HG03575 (cell line): ENCODE results near the gene MCAM.

Source experiments
- ATAC-seq: cut with Tn5 transposase; IDR thresholded peaks from one replicate; pipeline ENCODE4 v1.9.1; 2021; ENCODE audit not compliant: unreplicated experiment, insufficient number of reproducible peaks, low FRiP score; ENCODE audit errors: extremely low read depth

Gene MCAM

DNA sequence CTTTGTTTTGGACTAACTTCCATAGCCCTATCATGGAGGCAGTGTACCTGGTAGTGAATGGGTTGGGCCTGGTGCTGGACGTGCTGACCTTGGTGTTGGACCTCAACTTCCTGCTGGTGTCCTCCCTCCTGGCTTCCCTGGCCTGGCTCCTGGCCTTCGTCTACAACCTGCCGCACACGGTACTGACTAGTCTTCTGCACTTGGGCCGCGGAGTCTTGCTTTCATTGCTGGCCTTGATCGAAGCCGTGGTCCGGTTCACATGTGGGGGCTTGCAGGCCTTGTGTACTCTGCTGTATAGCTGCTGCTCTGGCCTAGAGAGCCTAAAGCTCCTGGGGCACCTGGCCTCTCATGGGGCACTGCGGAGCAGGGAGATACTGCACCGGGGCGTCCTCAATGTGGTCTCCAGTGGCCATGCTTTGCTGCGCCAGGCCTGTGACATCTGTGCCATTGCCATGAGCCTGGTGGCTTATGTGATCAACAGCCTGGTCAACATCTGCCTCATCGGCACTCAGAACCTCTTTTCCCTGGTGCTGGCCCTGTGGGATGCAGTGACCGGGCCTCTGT is 18.2 kb upstream of the MCAM start:
- ATAC-seq: no peak

DNA sequence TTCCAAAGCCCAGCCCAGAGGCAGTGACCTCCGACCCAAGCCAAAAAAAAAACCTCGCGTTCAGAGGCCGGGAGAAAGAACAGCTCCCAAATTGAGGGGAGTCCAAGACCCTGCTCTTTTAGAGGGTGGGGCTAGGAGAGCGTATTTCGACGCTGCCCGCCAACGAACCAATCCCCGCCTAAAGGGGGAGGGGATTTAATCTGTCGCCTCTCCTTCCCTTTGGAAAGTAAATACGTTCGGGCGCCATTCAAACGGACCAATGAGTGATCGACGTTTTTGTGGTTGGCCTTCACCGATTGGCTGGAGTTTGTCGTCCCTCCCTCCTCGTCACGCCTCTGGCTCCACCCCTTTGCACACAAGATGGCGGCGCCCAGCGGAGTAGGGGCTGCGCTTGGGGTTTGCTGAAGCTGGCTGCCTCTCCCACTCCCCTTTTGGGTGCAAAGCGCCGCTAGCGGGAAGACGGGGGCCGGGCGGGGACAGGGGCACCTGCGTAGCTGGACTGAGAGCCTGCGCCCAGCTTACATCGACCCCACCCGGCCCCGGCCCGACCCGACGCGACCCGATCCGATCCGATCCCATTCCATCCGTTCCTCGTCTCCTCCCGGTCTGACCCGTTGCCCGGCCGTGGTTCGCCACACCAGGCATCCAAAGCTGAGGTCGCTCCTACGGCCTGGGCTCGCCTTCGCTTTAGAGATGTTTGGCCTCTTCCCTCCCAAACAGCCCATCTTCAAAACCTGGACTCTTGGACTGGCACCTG is 17.4 kb upstream of the MCAM start, which contains the start of gene RNF26:
Gene RNF26, plus strand, starts transcription at position 354 of the 757 bp plus-strand sequence. CDS start 596 bp downstream, outside the sequence.
- peak; percentile 72 for ATAC-seq

DNA sequence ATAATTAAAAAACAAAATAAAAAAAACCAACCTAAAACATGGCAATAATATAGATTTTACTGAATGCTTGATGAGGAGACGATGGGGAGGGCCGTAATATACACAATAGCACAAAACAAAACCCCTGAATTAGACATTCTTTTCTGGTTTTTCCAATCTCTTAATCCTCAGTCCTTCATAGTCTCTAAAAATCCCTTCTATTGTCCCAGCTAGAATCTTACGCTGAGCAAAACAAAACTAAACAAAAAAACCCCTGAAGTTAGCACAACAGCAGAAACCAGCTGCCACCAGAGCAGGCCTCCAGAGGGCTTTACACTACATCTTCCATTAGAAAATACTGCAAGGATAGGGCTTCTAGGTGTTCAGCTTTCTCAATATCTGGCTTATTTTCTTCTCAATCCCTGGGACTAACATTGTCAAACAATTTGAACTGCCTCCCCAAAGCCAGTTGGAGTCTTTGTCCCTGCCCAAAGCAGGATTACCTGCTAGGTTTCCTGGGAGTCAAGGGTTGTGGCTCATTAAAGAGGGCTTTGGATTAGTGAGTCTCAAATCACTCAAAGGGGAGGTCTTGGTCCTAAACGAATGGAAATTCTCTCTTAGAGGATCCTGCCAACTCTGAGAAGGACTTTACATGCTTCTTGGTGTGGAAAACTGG is 15.3 kb upstream of the MCAM start:
- no peak for ATAC-seq

GRCh38 chr11:119330237-119330636 is 13.3 kb upstream of the MCAM start:
- ATAC-seq: no peak

DNA sequence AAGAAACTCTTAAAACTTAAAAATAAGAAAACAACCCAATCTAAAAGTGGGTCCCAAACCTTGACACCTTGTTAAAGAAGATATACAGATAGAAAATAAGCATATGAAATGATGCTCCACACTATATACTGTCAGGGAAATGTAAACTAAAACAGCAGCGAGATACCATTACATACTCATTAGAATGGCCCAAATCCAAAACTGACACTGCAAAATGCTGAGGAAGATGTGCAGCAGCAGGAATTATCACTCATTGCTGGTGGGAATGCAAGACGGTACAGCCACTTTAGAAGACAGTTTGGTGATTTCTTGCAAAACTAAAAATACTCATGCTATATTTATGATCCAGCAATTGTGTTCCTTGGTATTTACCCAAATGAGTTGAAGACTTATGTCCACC is 12.4 kb upstream of the MCAM start:
- ATAC-seq: no peak

GRCh38 chr11:119324189-119324588 is 7.3 kb upstream of the MCAM start:
- no peak for ATAC-seq

DNA sequence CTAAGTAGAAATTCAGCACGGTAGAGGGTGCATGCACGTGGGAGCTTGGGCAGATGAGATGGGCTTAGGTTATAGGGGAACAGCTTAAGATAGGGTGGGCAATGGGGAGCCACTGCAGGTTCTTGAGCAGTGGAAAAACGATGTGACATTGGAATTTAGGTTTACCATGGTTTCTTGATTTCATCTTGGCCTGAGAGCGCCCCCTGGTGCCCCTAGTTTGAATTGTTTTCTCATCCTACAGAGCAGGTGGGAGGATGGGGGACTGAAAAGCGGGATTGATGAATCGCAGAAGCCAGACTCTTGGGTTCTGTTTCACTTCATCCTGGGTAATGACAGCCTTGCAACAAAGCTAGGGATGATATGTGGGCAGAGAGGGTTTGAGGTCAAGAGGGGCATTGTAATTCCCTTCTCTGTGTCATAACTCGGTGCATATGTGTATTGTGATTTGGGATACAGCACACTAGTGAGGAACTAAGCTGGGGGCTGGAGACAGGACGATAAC is 6.7 kb upstream of the MCAM start:
- no peak for ATAC-seq

DNA sequence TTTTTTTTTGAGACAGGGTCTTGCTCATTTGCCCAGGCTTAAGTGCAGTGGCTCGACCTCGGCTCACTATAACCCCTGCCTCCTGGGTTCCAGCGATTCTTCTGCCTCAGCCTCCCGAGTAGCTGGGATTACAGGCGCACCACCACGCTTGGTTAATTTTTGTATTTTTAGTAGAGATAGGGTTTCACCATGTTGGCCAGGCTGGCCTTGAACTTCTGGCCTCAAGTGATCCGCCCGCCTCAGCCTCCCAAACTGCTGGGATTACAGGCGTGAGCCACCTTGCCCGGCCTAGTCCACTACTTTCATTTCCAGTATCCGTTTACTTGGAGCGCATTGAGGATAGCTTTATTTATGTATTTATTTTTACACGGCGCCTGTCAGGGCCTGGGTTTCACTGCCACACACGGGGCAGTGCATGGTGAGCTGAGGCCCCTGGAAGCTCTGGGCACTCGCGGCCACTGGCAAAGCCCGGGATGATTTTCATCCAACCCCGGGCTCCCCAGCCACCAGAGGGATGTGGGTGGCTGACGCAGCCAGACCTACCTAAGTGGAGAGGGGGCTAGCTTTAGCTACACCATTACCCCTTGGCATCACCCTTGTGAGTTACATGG is 6.1 kb upstream of the MCAM start:
- ATAC-seq: no peak

- ATAC-seq: no peak
These were observed 5.4 kb upstream of the MCAM start for GRCh38 chr11:119322360-119322739.

DNA sequence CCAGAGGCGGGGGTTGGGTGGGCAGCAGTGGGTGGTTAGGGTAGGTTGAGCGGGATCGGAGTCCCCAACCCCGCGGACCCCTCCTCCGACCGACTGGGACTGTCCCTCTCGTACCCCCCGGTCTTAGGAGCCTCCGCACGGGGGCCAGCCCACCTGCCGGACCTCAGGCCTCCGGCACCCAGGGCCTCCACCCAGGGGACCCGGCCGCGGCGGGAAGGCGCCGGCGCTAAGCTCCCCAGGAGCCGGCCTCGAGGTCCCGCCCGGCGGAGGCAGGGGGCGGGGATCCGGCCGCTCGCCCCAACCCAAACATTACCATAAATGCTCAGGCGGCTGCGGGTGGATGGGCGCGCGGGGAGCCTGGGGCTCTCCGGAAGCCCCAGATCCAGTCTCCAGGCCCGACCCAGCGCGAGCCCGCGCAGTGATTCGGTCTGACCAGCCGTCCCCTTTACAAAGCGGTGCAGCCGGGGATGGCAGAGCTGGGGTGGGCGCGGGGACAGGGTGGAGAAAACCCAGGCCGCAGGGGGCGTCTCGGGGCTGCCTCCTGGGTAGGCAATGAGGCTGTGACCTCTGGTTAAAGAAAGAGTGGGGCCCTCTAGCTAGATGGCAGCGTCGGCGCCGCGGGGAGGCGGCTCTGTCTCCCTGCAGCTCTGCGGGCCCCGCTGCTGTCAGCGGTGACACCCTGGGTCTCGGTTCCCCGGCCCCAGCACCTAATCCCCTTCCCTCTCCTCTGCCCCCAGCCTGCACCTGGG is 4.0 kb upstream of the MCAM start:
- no peak for ATAC-seq

DNA sequence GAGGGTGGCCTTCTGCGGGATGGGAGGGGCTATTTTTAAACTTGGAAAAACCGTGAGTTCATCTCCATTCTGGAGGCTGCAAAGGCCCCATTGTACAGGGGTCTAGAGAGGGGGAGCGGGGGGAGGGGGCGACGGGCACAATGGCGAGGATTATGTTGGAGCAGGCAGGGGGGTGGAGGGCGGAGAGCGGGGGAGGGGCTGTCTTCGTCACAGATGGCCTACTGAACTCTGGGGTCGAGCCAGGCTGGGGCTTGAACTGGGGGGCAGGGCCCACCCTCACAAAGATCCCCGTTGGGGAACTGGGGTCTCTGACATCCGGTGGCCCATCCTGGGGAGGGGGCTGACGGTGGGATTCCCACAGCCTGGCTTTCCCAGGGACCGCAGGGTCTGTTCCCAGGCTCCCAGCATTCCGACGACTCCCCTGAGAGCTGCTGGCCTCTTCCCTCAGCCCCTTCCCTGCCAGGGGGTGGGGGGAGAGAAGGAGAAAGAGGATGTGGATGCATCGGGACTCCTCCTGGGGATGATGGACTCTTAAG is 3.4 kb upstream of the MCAM start:
- ATAC-seq: no peak

DNA sequence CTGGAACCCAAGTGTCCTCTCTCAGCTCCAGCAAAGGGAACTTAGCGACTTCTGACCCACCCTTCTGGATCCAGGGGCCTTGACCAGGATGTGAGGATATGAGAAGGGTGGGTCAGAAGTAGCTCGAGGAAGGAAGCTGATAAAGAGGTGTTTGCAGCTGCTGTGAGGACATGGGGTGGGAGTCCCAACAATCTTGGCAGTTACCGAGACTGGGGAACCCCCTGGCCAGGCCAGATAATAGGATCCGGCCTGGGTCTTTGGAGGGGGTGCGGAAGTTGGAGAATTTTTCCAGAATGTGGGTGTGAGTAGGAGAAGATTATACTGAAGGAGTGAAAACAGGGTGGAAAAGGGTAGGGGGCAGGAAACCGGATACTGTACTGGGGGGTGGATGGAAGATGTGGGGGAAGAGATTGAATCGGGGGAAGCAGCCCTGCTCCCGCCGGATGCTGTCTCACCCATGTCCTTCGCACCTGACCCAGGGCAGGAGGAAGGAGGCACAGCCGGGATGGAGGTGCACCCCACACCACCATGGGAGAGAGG is 2.8 kb upstream of the MCAM start:
- no peak for ATAC-seq

- no peak for ATAC-seq
These were observed 2.3 kb upstream of the MCAM start for GRCh38 chr11:119319136-119319699.

GRCh38 chr11:119318240-119319135 is 1.6 kb upstream of the MCAM start:
- ATAC-seq: no peak

DNA sequence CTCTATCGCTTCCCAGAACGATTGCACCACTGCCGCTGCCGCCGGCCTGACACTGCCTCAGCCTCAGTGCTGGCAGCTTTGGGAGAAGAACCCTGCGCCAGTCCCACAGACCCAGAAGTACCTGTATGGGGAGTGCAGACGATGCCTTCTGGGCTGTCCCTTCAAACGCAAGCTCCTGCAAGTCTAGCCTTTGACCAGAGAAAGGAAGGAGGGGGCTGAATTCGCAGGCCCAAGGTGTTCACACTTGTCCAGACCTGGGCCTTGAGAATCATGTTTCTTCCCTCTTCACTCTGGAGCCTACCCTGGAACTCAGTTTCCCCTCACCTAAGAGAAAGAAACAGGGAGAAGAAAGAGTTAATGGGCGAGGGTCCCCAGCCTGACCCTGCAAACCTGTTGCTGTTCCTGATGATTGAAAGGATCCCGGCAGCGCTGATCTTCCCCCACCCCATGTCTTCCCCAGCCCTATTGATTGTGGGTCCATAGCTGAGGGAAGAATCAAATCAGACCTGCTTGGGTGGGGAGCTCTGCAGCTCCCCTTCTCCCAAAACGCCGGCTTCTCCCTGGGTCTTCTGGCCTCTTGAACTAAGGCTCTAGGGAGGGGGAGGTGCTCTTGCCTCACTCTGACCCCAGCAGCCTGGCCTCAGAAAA is 786 bp upstream of the MCAM start:
- no peak for ATAC-seq

DNA sequence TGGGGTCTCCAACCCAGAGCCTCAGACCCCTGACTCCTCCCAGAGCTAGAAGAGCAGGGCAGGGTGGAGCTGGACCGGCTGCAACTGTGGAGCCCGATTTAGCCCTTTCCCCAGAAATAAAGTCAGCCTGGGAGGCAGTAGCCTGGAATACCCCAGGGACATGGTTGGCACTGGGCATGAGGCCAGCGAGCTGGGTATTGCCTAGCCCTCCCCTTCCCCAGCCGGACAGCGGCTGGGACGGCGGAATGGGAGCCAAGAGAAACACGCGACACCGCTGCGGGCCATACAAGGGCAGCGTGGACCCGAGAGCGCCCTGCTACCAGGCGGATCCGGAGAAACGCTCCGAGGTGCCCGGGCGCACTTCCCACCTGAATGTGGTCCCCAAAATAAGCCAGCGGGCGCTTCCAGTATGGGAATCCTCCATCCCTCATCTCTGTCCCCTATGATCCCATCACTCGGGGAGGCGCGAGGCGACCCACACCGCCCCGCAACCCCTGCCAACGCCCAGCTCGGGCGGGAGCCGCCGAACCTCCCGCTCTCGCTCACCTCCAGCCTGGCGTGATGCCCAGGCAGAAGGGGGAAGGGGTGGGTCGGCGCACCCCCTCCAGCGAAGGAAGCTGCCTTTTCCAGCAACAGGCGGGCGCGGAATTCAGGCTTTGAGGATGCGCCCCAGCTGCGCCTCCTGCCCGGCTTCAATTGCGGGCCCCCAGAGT is 758 bp downstream of the MCAM start:
- no peak for ATAC-seq
